Osteoblast (primary cell): ENCODE data around the gene RNASET2. TPM values are rescaled to one million over a fixed set of nuclear protein-coding genes. Genes with fewer than 3 reads are reported as not detected.

Experiments
- DNase-seq: peaks from one replicate; pipeline ENCODE4 v3.0.0; 2011; ENCODE audit warnings: low spot score, mixed read lengths; ENCODE audit not compliant: insufficient read length; ENCODE audit errors: missing footprints
- H2AFZ ChIP-seq: 2 replicates; pipeline ENCODE4 v1.6.0; 2011; ENCODE audit warnings: mild to moderate bottlenecking, low read length
- H3K27ac ChIP-seq: 2 replicates; pipeline ENCODE4 v1.5.1; 2011; ENCODE audit warnings: mild to moderate bottlenecking, low read depth, low read length, moderate library complexity
- H3K27me3 ChIP-seq: 2 replicates; pipeline ENCODE4 v1.6.0; 2012; ENCODE audit warnings: mild to moderate bottlenecking, control low read depth, inconsistent platforms, low read length, moderate library complexity; ENCODE audit not compliant: insufficient read depth
- H3K36me3 ChIP-seq: 2 replicates; pipeline ENCODE4 v1.5.1; 2011; ENCODE audit warnings: mild to moderate bottlenecking, low read length, control low read depth, moderate library complexity; ENCODE audit not compliant: insufficient read depth
- H3K4me1 ChIP-seq: 2 replicates; pipeline ENCODE4 v1.5.1; 2011; ENCODE audit warnings: mild to moderate bottlenecking, low read length, control low read depth, moderate library complexity; ENCODE audit not compliant: insufficient read depth
- H3K4me2 ChIP-seq: 2 replicates; pipeline ENCODE4 v1.6.0; 2011; ENCODE audit warnings: mild to moderate bottlenecking, low read length; ENCODE audit not compliant: insufficient read depth
- H3K4me3 ChIP-seq: fragments of 200-600 bp; sonication (generic); 3 replicates; pipeline ENCODE4 v1.5.1; 2012; ENCODE audit warnings: mild to moderate bottlenecking, low read length, inconsistent platforms; ENCODE audit not compliant: insufficient read depth
- H3K79me2 ChIP-seq: 2 replicates; pipeline ENCODE4 v1.6.0; 2012; ENCODE audit warnings: mild to moderate bottlenecking, low read length, control low read depth, inconsistent platforms; ENCODE audit not compliant: insufficient read depth
- H3K9me3 ChIP-seq: 2 replicates; pipeline ENCODE4 v1.5.1; 2011; ENCODE audit warnings: low read depth, low read length, control low read depth
- H4K20me1 ChIP-seq: 2 replicates; pipeline ENCODE4 v1.6.0; 2012; ENCODE audit warnings: mild to moderate bottlenecking, low read length, control low read depth; ENCODE audit not compliant: insufficient read depth
- total RNA-seq: library from RNA; depleted of rRNA; stranded (reverse); fragments of >200 nt; gene quantifications from 2 replicates; pipeline ENCODE4 v1.2.3, GENCODE V29; 2012
- TF ChIP-seq, protein P1 (sequence below): IDR thresholded peaks from 2 replicates; pipeline ENCODE4 v1.5.1; 2011; ENCODE audit warnings: mild to moderate bottlenecking, low read depth, low read length, moderate library complexity; ENCODE audit errors: extremely low read depth

RNASET2 gene
- total RNA-seq, 1 donor = 47.8 TPM

- H3K4me1 ChIP-seq = peaks cover 11% of the 10 kb centered on the region
- H3K27me3 ChIP-seq = no peaks in the 10 kb centered on the region
- H3K27ac ChIP-seq = no peak overlapping the region
- TF ChIP-seq, protein P1, sequence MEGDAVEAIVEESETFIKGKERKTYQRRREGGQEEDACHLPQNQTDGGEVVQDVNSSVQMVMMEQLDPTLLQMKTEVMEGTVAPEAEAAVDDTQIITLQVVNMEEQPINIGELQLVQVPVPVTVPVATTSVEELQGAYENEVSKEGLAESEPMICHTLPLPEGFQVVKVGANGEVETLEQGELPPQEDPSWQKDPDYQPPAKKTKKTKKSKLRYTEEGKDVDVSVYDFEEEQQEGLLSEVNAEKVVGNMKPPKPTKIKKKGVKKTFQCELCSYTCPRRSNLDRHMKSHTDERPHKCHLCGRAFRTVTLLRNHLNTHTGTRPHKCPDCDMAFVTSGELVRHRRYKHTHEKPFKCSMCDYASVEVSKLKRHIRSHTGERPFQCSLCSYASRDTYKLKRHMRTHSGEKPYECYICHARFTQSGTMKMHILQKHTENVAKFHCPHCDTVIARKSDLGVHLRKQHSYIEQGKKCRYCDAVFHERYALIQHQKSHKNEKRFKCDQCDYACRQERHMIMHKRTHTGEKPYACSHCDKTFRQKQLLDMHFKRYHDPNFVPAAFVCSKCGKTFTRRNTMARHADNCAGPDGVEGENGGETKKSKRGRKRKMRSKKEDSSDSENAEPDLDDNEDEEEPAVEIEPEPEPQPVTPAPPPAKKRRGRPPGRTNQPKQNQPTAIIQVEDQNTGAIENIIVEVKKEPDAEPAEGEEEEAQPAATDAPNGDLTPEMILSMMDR = no peak
- no peak for DNase-seq
- H3K79me2 ChIP-seq = no peaks in the 10 kb centered on the region
- no peaks in the 10 kb centered on the region for H3K36me3 ChIP-seq
- no peaks in the 10 kb centered on the region for H4K20me1 ChIP-seq
- H3K4me3 ChIP-seq = peak overlapping the region; percentile 82
- peak overlapping the region; percentile 87 for H3K4me2 ChIP-seq
- H3K9me3 ChIP-seq = no peaks in the 10 kb centered on the region
- H2AFZ ChIP-seq = peak overlapping the region; percentile 90
These were observed 896 bp upstream of the RNASET2 start for GRCh38 chr6:166957087-166957804.

DNA sequence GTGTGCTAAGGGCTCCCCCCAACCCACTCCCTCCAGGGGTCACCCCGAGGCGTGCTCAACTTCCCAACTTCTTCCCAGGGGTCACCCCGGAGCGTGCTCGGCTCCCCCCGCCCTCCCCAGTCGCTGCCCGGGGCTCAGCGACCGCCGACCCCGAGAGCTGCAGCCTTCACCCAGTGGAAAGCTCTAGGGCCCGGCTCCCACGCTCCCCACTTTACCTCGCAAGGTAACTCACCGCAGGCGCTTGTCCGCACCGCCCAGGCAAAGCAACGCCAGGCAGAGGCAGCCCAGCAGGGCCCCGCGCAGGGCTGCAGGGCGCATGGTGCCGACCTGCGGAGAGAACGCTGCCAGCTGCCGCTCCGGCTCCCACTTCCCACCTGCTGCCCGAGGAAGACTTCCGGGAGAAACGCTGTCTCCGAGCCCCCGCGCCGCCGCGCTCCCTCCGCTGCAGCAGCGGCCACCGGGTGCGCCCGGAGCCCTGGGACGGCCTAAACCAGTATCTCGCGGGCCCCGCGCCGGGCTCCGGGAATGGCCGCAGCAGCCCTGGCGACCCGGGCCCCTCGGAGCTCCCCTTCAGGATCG lies 396 bp downstream of the RNASET2 start:
- Histone ChIP-seq H2AFZ (peak overlapping the region; percentile 88), H3K9me3 (no peaks in the 10 kb centered on the region), H3K4me2 (peak overlapping the region; percentile 87), H3K4me3 (peak overlapping the region; percentile 82), H3K27me3 (no peaks in the 10 kb centered on the region), H3K4me1 (peaks cover 11% of the 10 kb centered on the region), H3K36me3 (no peaks in the 10 kb centered on the region), H3K79me2 (no peaks in the 10 kb centered on the region), H4K20me1 (no peaks in the 10 kb centered on the region), H3K27ac (no peak overlapping the region)
- TF ChIP-seq, protein P1 = no peak
- DNase-seq = peak; percentile 90

DNA sequence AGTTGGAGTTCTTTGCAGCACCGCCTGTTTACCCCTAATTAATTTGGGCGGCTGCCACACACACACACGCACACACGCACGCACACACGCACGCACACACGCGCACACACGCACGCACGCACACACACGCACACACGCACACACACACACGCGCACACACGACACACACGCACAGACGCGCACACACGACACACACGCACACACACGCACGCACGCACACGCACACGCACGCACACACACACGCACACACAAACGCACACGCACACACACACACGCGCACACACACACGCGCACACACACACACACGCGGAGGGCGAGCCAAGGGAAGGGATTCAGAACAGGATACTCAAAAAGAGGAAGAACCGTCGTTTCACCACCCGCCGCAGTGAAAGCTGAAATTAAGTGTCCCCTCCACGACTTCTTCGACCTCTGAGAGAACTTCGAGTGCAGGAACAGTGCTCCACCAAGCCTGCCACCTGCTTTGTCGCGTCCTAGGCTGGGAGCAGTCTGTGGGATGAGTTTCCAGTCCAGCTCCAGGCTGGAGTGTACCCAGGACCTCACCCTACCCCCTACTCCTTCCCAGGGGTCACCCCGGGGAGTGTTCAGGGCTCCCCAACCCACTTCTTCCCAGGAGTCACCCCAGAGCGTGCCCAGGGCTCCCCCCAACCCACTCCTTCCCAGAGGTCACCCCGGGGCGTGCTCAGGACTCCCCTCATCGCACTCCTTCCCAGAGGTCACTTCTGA lies 1.1 kb downstream of the RNASET2 start:
- TF ChIP-seq, protein P1 = no peak
- Histone ChIP-seq H2AFZ (peak overlapping the region; percentile 88), H3K27me3 (no peaks in the 10 kb centered on the region)

GRCh38 chr6:166954118-166954713 lies 2.1 kb downstream of the RNASET2 start:
- Histone ChIP-seq H3K36me3 (no peaks in the 10 kb centered on the region), H3K4me1 (peaks cover 11% of the 10 kb centered on the region), H3K27me3 (no peaks in the 10 kb centered on the region), H2AFZ (no peak overlapping the region), H3K4me2 (no peak overlapping the region), H3K79me2 (no peaks in the 10 kb centered on the region), H3K27ac (no peak overlapping the region), H3K4me3 (no peak overlapping the region), H4K20me1 (no peaks in the 10 kb centered on the region), H3K9me3 (no peaks in the 10 kb centered on the region)
- TF ChIP-seq, protein P1 = no peak
- peak; percentile 36 for DNase-seq

More for the DNA sequence above, 1.1 kb downstream of the RNASET2 start:
- H3K9me3 ChIP-seq = no peaks in the 10 kb centered on the region
- no peaks in the 10 kb centered on the region for H3K79me2 ChIP-seq
- H3K4me3 ChIP-seq = peak overlapping the region; percentile 82
- peak; percentile 86 for DNase-seq
- peaks cover 11% of the 10 kb centered on the region for H3K4me1 ChIP-seq
- no peaks in the 10 kb centered on the region for H3K36me3 ChIP-seq
- peak overlapping the region; percentile 87 for H3K4me2 ChIP-seq
- H3K27ac ChIP-seq = no peak overlapping the region
- H4K20me1 ChIP-seq = no peaks in the 10 kb centered on the region
